ENCODE results near the gene NELFB. TPM values are rescaled to one million over a fixed set of nuclear protein-coding genes. Genes with fewer than 3 reads are reported as not detected.

The NELFB gene
- total and polyA plus RNA-seq, 9 of the 15 experiments (the other 6 are each of a cell fraction or from before 2014, with no cell fraction given): 0.24 to 84.0 (median 29.7) TPM

DNA sequence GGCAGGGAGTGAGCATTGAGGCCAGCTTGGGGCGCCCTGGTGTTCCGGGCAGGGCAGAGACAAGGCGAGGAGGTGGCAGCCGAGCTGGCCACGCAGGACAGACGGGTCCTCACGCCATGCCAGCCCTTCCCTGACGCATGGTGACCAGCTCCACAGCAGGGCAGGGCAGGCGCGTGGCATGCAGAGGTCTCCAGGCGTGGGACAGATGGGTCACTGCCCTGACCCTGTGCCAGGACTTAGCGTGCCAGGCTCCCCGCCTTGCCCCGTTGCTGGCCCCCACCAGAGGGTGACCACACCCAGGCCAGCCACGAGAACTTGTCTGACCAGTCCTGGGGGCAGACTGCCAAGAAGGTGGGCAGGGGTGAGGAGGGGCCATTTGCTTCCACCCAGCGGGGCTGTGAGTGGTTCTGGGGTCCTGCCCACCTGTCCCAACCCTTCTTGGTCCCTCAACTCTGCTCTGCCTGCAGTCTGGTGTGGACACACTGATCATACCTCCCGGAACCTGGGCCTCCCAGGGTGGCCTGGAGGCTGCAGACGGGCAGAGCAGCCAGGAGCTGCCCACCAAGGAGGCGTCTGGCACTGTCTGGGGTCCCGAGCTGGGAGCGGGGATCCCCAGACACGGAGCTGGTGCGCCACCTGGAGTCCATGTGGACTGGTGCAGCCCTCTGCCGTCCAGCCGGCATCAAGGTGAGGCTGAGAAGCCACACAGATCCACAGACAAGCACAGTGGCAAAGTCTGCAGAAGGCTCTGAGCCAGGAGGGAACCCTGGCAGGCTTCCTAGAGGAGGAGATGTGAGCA lies 27.9 kb upstream of the NELFB start, which contains the start of gene RNF224 (continued):
- TF ChIP-seq KLF1 (tag; IDR thresholded peaks at IDR 0.05) (no peak), NCOA6 (IDR thresholded peaks at IDR 0.05) (no peak), XRCC5 (IDR thresholded peaks at IDR 0.05; ENCODE audit: low read depth, low read length) (peak; percentile 94), ZNF174 (CRISPR knock-in tag; IDR thresholded peaks at IDR 0.05) (no peak), SUPT5H (IDR thresholded peaks at IDR 0.05) (no peak), ZNF431 (CRISPR knock-in tag; IDR thresholded peaks at IDR 0.05) (no peak), YBX1 (IDR thresholded peaks at IDR 0.05) (no peak), KLF6 (CRISPR knock-in tag; IDR thresholded peaks at IDR 0.05; ENCODE audit: borderline replicate concordance) (no peak), ZNF146 (CRISPR knock-in tag; IDR thresholded peaks at IDR 0.05; ENCODE audit: unreplicated experiment) (no peak), MEF2A (IDR thresholded peaks at IDR 0.05; ENCODE audit: control insufficient read depth, low read depth, low read length) (no peak), ZC3H8 (IDR thresholded peaks at IDR 0.05) (no peak), RFX5 (IDR thresholded peaks at IDR 0.05; ENCODE audit: low read depth, low read length) (no peak)
- TF ChIP-seq, protein P1, sequence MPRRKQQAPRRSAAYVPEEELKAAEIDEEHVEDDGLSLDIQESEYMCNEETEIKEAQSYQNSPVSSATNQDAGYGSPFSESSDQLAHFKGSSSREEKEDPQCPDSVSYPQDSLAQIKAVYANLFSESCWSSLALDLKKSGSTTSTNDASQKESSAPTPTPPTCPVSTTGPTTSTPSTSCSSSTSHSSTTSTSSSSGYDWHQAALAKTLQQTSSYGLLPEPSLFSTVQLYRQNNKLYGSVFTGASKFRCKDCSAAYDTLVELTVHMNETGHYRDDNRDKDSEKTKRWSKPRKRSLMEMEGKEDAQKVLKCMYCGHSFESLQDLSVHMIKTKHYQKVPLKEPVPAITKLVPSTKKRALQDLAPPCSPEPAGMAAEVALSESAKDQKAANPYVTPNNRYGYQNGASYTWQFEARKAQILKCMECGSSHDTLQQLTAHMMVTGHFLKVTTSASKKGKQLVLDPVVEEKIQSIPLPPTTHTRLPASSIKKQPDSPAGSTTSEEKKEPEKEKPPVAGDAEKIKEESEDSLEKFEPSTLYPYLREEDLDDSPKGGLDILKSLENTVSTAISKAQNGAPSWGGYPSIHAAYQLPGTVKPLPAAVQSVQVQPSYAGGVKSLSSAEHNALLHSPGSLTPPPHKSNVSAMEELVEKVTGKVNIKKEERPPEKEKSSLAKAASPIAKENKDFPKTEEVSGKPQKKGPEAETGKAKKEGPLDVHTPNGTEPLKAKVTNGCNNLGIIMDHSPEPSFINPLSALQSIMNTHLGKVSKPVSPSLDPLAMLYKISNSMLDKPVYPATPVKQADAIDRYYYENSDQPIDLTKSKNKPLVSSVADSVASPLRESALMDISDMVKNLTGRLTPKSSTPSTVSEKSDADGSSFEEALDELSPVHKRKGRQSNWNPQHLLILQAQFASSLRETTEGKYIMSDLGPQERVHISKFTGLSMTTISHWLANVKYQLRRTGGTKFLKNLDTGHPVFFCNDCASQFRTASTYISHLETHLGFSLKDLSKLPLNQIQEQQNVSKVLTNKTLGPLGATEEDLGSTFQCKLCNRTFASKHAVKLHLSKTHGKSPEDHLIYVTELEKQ (CRISPR knock-in tag; IDR thresholded peaks at IDR 0.05): no peak
- TF ChIP-seq, protein P2, sequence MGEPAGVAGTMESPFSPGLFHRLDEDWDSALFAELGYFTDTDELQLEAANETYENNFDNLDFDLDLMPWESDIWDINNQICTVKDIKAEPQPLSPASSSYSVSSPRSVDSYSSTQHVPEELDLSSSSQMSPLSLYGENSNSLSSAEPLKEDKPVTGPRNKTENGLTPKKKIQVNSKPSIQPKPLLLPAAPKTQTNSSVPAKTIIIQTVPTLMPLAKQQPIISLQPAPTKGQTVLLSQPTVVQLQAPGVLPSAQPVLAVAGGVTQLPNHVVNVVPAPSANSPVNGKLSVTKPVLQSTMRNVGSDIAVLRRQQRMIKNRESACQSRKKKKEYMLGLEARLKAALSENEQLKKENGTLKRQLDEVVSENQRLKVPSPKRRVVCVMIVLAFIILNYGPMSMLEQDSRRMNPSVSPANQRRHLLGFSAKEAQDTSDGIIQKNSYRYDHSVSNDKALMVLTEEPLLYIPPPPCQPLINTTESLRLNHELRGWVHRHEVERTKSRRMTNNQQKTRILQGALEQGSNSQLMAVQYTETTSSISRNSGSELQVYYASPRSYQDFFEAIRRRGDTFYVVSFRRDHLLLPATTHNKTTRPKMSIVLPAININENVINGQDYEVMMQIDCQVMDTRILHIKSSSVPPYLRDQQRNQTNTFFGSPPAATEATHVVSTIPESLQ (CRISPR knock-in tag; IDR thresholded peaks at IDR 0.05): no peak
- TF ChIP-seq, protein P3, sequence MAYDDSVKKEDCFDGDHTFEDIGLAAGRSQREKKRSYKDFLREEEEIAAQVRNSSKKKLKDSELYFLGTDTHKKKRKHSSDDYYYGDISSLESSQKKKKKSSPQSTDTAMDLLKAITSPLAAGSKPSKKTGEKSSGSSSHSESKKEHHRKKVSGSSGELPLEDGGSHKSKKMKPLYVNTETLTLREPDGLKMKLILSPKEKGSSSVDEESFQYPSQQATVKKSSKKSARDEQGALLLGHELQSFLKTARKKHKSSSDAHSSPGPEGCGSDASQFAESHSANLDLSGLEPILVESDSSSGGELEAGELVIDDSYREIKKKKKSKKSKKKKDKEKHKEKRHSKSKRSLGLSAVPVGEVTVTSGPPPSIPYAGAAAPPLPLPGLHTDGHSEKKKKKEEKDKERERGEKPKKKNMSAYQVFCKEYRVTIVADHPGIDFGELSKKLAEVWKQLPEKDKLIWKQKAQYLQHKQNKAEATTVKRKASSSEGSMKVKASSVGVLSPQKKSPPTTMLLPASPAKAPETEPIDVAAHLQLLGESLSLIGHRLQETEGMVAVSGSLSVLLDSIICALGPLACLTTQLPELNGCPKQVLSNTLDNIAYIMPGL (CRISPR knock-in tag; IDR thresholded peaks at IDR 0.05): no peak
- TF ChIP-seq, protein P4, sequence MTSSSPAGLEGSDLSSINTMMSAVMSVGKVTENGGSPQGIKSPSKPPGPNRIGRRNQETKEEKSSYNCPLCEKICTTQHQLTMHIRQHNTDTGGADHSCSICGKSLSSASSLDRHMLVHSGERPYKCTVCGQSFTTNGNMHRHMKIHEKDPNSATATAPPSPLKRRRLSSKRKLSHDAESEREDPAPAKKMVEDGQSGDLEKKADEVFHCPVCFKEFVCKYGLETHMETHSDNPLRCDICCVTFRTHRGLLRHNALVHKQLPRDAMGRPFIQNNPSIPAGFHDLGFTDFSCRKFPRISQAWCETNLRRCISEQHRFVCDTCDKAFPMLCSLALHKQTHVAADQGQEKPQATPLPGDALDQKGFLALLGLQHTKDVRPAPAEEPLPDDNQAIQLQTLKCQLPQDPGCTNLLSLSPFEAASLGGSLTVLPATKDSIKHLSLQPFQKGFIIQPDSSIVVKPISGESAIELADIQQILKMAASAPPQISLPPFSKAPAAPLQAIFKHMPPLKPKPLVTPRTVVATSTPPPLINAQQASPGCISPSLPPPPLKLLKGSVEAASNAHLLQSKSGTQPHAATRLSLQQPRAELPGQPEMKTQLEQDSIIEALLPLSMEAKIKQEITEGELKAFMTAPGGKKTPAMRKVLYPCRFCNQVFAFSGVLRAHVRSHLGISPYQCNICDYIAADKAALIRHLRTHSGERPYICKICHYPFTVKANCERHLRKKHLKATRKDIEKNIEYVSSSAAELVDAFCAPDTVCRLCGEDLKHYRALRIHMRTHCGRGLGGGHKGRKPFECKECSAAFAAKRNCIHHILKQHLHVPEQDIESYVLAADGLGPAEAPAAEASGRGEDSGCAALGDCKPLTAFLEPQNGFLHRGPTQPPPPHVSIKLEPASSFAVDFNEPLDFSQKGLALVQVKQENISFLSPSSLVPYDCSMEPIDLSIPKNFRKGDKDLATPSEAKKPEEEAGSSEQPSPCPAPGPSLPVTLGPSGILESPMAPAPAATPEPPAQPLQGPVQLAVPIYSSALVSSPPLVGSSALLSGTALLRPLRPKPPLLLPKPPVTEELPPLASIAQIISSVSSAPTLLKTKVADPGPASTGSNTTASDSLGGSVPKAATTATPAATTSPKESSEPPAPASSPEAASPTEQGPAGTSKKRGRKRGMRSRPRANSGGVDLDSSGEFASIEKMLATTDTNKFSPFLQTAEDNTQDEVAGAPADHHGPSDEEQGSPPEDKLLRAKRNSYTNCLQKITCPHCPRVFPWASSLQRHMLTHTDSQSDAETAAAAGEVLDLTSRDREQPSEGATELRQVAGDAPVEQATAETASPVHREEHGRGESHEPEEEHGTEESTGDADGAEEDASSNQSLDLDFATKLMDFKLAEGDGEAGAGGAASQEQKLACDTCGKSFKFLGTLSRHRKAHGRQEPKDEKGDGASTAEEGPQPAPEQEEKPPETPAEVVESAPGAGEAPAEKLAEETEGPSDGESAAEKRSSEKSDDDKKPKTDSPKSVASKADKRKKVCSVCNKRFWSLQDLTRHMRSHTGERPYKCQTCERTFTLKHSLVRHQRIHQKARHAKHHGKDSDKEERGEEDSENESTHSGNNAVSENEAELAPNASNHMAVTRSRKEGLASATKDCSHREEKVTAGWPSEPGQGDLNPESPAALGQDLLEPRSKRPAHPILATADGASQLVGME (CRISPR knock-in tag; IDR thresholded peaks at IDR 0.05): no peak
